Measurements from ENCODE around the gene ABCF3. TPM values are rescaled to one million over a fixed set of nuclear protein-coding genes. Genes with fewer than 3 reads are reported as not detected.

The ABCF3 gene
- total RNA-seq, 4 donors from 2014 or later, result 31.8 to 54.9 (median 39.5) TPM

GRCh38 chr3:184184546-184185230 lies 1.3 kb upstream of the ABCF3 start:
- Histone ChIP-seq H3K27me3 (no peaks in the 10 kb centered on the region), H3K9me3 (no peaks in the 10 kb centered on the region), H3K27ac (peak overlapping the region in 3 of 4 donors; percentile 87 to 89 (median 88)), H3K36me3 (peaks cover 4 to 73% of the 10 kb centered on the region in 2 donors), H3K4me3 (no peak overlapping the region), H3K4me1 (peaks cover 0 to 50% (median 16%) of the 10 kb centered on the region in 3 donors)
- TF ChIP-seq EP300 (IDR thresholded peaks at IDR 0.05) (no peak), CTCF (IDR thresholded peaks at IDR 0.05) (no peak), POLR2AphosphoS5 (IDR thresholded peaks at IDR 0.05) (no peak), POLR2A (IDR thresholded peaks at IDR 0.05) (no peak)
- 93 to 100% methylated on average over 1 to 8 of the region's 18 CpGs for WGBS, 2 donors (ENCODE audit: low coverage in 1 of 2)
- ATAC-seq, result no peak

- 1 to 10% methylated on average over 8 to 11 of the region's 55 CpGs for WGBS, 2 donors (ENCODE audit: low coverage in 1 of 2)
- peak overlapping the region; percentile 73 to 94 for H3K4me3 ChIP-seq
- peak overlapping the region; percentile 41 to 89 (median 88) for H3K27ac ChIP-seq
- H3K27me3 ChIP-seq, result no peaks in the 10 kb centered on the region
- peak; percentile 99 for ATAC-seq
- no peaks in the 10 kb centered on the region for H3K9me3 ChIP-seq
- H3K36me3 ChIP-seq, result peaks cover 0 to 73% of the 10 kb centered on the region in 2 donors
- H3K4me1 ChIP-seq, result peaks cover 0 to 44% (median 16%) of the 10 kb centered on the region in 3 donors
- TF ChIP-seq POLR2A (IDR thresholded peaks at IDR 0.05), result no peak
- no peak for TF ChIP-seq POLR2AphosphoS5 (IDR thresholded peaks at IDR 0.05)
- TF ChIP-seq EP300 (IDR thresholded peaks at IDR 0.05), result no peak
- TF ChIP-seq CTCF (IDR thresholded peaks at IDR 0.05), result no peak
Observed at GRCh38 chr3:184185461-184186183, 377 bp upstream of the ABCF3 start.

- Histone ChIP-seq H3K9me3 (no peaks in the 10 kb centered on the region), H3K4me1 (peaks cover 0 to 44% (median 16%) of the 10 kb centered on the region in 3 donors), H3K4me3 (peak overlapping the region; percentile 73 to 94), H3K27ac (peak overlapping the region in 3 of 4 donors; percentile 87 to 89 (median 88)), H3K27me3 (no peaks in the 10 kb centered on the region), H3K36me3 (peaks cover 0 to 73% of the 10 kb centered on the region in 2 donors)
- no peak for ATAC-seq
- WGBS, 2 donors (ENCODE audit: low coverage in 1 of 2), result 0% methylated on average over 2 to 3 of the region's 3 CpGs
- TF ChIP-seq POLR2AphosphoS5 (IDR thresholded peaks at IDR 0.05) (no peak), CTCF (IDR thresholded peaks at IDR 0.05) (no peak), POLR2A (IDR thresholded peaks at IDR 0.05) (no peak), EP300 (IDR thresholded peaks at IDR 0.05) (no peak)
Observed at GRCh38 chr3:184186902-184187207, 856 bp downstream of the ABCF3 start.

GRCh38 chr3:184188080-184188479 lies 2.1 kb downstream of the ABCF3 start:
- ATAC-seq, result no peak
- no peaks in the 10 kb centered on the region for H3K27me3 ChIP-seq
- TF ChIP-seq POLR2A (IDR thresholded peaks at IDR 0.05), result no peak
- TF ChIP-seq POLR2AphosphoS5 (IDR thresholded peaks at IDR 0.05), result no peak
- TF ChIP-seq EP300 (IDR thresholded peaks at IDR 0.05), result no peak
- no peak for TF ChIP-seq CTCF (IDR thresholded peaks at IDR 0.05)
- peaks cover 0 to 44% (median 16%) of the 10 kb centered on the region in 3 donors for H3K4me1 ChIP-seq
- H3K4me3 ChIP-seq, result no peak overlapping the region
- H3K9me3 ChIP-seq, result no peaks in the 10 kb centered on the region
- H3K36me3 ChIP-seq, result peaks cover 0 to 73% of the 10 kb centered on the region in 2 donors
- 89 to 100% methylated on average over 5 to 15 of the region's 17 CpGs for WGBS, 2 donors (ENCODE audit: low coverage in 1 of 2)
- H3K27ac ChIP-seq, result no peak overlapping the region

Data from gastroesophageal sphincter (tissue), 4 donors.